GM19463 (cell line): ENCODE measurements around the gene GOLGA1.
"Not testable (repeated sequence)": the region's sequence is repeated elsewhere in the genome, so short reads cannot be mapped to it uniquely, and the experiment has no call there.

ENCODE experiments used
- ATAC-seq: cut with Tn5 transposase; IDR thresholded peaks from one replicate; pipeline ENCODE4 v1.9.1; 2021; ENCODE audit warnings: mild to moderate bottlenecking, moderate library complexity; ENCODE audit not compliant: unreplicated experiment

Gene GOLGA1

DNA sequence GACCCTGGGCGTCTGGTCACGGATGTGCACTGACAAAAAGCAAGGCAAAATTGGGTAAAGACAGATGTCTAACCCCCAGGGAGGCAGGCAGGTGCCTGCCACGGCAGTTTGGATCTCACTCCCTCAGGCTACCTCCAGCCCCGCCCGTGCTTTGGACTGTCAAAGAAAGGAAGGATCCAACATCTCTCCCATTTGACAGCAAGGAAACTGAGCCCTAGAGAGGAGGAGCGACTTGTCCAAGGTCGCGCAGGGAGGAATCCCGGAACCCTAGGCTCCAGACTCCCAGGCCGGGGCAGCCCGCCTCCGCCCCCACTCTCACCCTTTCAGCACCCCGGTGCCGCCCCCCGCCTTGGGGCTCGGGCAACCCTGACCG is 376 bp downstream of the GOLGA1 start:
- peak; percentile 18 for ATAC-seq

DNA sequence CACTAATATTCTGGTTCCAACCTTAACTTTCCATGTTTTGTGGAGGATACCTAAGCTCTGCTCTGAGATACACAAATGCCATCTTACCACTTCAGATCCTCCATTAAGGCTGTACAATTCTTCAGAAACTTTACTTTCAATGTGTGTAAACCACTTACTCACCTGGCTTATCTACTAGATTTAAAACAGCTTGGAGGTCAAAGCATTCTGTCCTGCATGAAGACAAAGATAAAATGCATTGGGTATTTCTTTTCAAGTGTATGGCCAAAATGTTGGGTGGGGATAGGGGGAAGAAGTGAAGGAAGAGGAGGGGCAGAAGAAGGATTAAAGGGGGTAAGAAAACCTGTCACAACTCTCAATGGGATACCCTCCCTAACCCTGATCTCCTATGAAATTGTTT is 939 bp downstream of the GOLGA1 start:
- ATAC-seq, result no peak

DNA sequence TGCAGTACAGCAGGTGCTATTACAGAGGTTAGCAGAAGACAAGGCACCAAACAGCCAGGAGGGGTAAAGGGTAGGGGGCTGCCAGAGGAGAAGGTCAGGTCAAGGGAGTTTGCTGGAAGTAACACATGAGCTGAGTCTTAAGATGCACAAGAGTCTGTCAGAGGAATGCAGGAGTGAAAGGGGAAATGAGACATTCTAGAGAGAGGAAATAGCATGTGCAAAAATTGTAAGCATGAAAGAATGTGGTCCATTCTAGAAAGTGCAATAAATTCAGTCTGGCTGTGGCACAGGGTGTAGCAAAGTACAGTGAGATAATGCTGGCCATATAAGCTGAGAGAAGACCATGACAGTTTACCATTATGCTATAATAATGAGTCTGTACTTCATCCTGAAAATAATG is 6.6 kb downstream of the GOLGA1 start:
- ATAC-seq, result no peak

DNA sequence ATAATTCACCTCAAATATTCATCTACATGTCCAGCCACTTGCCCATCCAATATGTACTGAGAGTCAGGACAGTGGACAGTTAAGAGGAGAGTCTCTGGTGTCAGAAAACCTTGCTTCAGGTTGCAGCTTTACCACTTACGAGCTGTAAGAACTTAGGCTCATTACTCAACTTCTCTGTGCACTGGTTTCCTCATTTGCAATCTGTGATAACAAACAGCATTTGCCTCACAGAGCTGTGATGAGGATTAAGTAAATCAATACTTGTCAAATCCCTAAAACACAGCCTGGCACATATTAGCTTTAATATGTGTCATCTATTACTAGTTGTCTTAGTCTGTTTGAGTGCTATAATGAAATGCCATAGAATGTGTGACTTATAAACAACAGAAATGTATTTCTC is 8.6 kb downstream of the GOLGA1 start:
- ATAC-seq, result no peak

DNA sequence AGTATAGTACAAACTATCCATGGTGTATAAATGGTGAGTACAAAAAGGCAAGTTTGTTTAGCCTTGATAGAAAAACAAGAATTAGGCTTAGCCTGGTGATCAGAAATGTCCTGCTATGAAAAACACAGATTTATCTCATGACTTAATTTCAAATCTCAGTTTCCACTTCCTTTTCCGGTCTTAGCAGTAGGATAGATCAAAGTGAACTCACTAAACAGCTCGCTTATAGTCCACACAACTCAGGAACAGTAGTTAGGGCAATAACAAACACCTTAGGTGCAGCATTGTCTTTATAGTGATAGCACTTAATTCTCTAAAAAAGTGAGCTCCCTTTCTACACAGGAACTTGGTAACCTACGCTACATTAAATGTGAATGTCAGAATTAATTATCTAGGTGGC is 11.4 kb downstream of the GOLGA1 start:
- no peak for ATAC-seq

DNA sequence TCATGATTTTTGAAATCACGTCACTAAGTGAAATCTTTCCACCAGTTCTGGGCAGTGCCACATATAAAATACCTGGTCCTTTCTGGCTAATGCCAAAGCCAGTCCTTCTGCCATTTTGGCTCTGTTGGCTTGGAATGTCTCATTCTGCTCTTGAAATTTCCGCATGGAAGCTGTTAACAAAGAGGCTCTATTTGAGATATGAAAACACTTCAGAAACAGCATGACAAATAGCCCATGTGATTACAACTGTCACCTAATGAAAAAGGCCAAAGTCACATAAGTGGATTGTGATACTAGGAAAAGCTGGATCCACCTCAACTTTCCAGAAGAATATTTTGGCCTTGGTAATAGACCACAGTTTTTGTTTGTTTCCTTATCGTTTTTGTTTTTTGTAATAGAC is 12.8 kb downstream of the GOLGA1 start:
- ATAC-seq, result no peak

DNA sequence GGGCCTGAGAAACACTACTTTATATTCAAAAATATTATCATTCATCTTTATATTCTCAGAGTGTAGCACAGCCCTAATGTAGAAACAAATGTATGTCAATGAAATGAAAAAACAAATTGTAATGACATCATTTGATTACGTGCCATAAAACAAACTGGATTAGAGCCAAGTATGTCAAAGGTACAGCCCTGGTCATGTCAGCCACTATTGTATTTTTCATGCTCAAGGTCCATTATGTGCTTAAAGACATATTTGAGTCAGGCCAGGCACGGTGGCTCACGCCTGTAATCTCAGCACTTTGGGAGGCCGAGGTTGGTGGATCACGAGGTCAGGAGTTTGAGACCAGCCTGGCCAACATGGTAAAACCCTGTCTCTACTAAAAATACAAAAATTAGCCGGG is 20.5 kb downstream of the GOLGA1 start:
- not testable (repeated sequence) for ATAC-seq

DNA sequence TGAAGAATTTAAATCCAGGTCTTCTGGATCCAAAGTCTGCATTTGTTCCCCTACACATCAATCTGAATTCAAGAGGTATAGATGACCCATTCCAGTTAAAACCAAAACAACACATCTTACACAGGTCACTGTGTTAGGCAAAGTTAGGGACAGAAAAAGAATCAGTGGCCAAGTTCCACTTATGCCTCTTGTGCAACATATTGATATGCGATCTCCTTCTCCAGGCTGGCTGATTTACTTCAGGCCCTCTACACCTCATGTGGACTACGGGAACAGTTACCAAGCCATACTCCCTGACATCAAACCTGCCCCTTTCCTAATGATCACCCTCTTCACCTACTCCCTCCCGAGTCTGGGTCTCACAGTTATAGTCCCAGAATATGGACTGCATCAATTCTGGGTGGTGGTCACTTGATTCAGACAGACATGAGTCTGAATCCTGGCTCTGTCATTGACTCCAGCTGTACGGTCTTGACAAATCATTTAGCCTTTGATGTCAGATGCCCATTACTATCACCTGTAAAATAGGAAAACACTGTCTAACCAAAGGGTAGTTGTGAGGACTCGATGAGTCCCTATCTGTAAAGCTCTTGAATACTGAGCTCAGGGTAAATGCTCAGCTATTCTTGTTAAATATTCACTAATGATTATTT is 26.0 kb downstream of the GOLGA1 start:
- ATAC-seq, result no peak

DNA sequence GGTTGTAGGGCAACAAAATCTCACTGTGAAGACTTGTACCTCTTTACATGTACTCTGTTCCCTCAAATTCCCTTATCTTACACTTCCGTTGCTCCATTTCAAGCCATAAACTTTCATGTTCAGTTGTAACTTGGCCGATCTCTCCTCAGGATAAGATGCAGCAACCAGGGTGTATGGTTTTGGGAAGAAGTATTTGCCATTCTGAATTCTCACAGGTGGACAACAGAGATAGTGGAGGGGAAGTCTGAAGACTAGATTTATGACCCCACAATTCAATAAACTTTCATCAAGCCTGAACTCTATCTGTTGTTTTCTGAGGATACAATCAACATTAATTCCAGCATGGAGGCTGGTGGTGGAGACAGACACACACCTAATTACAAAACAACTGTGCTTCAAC is 27.5 kb downstream of the GOLGA1 start:
- ATAC-seq, result no peak

DNA sequence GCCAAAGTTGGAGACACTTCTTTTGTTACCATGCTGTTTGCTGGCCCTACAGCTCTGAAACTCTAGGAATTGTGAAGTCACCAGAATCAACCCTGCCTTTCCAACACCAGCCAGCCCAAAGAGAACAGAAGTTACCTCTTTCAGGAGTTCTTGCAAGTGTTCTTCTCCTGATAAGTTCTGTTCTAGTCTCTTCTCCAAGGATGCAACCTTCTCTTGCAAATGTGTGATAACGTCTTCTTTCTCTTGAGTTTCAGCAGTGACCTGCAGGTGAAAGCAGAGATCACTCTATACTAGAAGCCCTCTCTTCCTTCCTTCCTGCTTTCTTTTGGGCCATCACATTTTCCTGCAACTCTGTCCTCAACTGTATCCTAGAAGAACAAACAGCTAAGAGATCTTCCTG is 29.1 kb downstream of the GOLGA1 start:
- ATAC-seq, result no peak

DNA sequence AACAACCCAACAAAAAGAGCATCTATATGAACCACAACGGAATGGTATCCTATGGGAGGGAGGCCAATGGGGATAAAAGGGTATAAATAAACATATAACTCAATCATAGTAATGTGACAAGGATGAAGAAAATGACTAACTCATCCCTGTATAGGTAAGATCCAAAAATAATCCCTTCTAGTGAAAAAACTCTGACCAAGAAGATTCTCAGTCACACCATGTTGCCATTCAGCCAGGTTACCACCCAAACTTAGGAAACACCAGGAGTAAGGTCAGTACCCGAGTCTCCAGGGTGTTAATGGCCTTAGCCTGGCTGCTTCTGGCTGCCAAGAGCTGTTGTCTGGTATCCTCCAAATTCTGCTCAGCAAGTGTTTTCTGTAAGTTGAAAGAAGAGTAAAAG is 32.8 kb downstream of the GOLGA1 start:
- no peak for ATAC-seq

DNA sequence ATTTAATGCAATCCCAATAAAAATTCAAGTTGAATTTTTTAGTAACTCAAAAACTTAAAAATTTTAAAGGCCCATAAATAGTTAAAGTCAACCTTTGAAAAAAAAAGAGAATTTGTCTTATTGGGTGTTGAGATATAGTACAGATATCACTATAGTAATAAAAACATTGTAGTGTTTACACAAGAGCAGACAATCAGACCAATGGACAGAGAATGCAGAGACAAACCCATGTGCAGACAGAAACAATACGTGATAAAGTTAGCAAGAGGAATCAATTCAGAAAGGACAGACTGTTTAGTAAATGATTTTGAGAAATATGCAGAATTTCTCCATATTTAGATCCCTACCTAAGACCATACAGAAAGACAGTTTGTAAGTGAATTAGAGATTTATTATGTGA is 33.9 kb downstream of the GOLGA1 start:
- no peak for ATAC-seq

DNA sequence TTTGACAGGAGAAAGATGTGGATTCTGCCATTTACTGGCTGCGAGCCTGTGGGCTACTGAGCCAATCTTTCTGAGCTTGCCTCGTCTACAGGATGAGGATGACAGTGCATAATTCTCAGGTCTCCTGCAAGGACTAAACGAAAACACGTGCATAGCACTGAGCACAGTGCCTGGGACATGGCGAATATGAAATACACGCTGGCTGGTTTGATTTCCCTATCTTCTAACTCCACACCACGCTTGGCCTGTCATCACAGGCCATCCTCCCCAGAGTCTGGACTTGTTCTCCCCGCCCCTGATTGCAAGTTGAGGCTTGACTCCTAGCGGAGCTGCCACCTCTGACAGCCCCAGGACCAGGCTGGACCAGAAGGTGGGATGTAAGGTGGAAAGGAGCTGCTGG is 41.0 kb downstream of the GOLGA1 start:
- no peak for ATAC-seq

DNA sequence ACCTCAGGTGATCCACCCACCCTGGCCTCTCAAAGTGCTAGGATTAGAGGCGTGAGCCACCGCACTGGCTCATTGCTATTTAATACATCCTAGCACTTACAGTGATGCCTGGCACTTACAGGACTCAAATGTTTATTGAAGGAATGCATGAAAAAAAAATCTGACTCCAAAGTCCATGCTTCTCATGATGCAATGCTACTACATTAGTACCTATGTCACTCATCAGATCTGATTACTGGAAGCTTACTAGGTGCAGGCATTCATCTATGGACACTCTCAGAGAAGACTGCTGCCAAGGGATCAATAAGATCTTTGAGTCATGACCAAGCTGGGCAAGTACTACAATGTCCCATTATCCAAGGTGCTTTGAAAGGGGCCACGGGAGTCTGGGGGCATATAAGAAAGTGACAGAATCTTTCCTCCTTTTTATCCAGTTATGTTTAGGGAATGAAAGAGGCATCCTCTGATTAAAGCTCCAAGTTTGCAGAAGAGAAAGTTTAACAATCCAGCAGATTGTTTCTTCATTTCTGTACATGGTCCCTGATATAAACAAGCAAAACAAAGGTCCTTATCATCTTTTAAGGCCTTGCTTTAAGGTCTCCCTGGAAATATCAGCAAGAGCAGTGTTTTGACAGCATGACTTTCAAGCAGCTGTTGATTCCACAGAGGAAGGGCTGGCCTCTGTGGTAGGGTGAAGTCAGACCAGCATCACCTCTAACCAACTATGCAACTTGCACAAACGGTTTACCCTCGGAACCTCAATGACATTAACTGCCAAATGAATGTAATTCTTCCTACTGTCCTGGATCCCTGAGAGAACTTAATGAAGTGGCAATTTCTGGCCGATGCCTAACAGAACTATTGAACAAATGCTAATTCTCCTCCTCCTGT is 43.1 kb downstream of the GOLGA1 start:
- ATAC-seq, result no peak

DNA sequence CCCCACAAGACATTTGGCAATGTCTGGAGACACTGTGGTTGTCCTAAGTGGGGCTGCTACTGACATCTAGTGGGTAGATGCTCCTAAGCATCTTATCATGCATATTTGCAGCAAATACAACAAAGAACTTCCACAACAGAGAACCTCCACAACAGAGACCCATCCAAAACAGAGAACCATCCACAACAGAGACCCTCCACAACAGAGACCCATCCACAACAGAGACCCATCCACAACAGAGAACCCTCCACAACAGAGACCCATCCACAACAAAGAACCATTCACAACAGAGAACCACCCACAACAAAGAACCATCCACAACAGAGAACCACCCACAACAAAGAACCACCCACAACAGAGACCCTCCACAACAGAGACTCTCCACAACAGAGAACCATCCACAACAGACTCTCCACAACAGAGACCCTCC is 46.1 kb downstream of the GOLGA1 start:
- no peak for ATAC-seq

DNA sequence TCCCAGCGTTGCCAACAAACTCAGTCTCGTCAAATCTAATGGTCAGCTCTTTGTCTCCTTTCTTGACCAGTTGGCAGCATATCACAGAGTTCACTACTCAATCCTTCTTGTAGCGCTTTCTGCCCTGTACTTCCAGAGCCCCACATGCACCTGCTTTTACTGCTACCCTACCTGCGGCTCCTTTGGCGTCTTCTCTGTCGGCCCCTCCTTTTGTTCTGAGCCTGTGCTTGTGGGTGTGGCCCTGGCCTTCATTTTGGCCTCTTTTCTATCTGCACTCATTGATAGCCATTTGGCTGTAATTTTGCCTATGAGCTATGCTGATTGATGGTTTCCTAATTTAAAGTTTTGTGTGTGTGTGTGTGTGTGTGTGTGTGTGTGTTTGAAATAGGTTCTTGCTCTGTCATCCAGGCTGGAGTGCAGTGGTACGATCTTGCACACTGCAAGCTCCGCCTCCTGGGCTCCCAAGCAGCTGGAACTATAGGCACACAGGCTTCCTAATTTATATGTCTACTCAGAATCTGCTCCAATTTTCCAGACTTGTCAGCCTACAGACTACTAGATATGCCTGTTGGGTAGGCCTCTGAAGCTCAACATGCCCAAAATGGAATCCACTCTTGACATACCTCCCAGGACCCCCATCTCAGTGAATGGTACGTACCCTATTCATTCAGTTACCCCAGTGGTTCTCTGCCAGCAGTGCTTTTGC is 46.7 kb downstream of the GOLGA1 start:
- ATAC-seq, result no peak

DNA sequence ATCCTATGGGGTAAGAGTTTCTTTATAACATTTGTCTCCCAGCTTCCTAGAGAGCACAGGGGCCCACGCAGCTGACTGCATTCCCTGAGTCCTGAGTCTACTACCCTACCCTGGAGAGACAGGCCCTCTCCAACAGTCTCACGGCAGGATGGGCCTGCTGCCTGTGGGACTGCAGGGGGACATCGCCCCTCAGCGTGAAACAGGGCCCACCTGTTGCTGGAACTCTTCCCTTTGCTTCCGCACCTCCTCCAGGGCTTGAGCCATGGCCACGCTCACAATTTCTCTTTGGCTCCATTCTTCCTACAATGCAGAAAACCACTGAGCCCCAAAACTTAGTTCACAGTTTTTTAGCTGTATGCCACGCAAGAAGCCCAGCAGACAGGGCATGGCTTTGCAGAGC is 50.7 kb downstream of the GOLGA1 start:
- ATAC-seq, result no peak

DNA sequence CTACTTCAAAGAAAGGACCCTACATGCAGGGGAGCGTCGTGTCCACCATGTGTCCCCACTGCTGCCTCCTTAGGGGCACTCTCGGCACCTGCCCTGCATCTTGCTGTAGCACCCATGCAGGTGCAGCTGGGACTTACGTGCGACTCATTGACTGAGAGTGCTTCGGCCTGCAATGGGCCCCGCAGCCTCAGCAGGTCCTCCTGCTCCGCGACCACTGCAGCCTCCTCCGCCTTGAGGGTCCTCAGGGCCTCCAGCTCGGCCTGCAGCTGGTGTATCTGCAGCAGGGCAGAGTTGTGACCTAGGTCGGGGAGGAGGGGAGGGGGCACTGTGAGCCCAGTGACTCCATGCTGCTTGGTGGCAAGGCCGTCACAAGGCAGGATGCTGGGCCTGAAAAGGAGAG is 51.9 kb downstream of the GOLGA1 start:
- no peak for ATAC-seq

DNA sequence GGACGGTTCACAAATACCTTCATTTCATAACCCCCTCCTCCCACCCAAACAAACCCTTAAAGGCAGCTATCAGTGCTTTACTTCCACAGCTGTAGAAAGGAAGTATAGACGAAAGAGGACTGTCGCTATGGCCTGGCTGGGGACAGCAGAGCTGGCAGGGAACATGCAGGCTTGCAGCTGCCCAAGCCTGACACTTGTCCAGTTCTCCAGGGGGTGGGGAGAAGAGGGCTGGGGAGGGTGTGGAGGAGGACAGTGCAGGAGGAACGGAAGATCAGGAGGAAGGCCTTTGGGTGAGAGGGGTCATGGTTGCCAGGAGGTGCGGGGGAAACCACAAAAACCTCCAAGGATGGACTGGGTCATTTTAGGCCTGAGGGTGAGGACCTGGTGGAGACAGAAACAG is 53.1 kb downstream of the GOLGA1 start:
- ATAC-seq, result no peak

DNA sequence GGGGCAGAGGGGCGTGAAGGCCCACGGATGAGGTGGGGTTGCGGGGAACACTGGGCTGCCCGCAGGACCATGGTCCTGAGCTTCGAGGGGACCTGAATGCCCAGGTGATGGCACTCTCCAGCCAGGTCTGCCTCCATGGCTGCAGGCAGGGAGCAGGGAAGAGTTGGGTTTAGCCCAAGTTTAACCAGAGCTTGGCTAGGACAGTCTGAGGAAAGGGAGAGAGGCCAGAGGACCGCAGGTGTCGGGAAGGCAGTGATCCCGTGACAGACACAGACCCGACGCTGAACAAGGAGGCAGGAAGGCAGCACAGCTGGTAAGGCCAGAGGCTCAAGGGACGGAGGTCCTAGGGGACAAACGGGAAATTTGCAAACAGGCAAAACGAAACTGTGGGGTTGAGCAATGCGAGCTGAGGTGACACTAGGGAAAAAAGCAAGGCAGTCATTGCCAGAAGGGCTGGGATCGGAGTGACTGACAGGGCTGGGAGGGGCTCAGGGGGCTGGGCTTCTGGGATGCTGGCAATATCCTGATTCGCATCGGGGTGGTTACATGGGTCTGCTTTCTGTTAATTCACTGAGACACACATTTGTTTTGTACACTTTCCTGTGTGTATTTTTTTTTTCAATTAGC is 53.9 kb downstream of the GOLGA1 start:
- no peak for ATAC-seq

DNA sequence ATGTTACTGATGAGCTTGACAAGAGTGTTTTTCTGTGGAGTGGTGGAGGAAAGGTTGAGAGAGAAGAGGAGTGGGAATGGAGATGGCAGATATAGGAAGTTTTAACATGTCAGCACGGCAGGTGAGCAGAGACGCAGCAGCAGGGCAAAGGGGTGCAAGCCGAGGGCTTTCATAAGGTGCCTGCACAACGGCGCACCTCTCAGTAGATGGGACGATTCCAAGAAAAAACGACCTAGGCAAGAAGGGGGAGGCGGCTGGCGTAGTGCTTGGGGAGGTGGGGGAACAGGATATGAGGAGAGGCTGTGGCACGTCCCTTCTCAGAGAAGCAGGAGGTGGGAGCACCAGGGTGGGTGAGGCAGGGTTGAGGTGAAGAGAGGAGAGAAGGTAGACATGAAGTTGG is 54.4 kb downstream of the GOLGA1 start:
- no peak for ATAC-seq

DNA sequence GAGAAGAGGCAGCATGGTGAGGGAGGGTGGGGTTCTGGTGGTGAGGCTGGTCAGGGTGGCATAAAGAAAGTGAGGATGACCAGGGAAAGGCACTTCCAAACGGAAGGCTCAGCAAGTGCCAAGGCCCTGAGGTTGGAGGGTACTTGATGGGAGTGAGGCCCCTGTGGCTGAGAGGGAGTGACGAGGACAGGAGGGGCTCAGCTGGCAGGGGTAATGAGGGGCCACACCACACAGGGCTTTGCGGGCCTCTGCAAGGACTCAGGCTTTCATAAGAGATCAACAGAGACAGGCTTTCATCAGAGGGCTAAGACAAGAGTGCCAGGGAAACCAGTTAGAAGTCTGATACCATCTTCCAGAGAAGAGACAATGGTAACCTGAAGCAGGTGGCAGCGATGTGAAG is 55.3 kb downstream of the GOLGA1 start:
- no peak for ATAC-seq
